ENCODE measurements around the gene GCNT2.
"Not testable (repeated sequence)": the region's sequence is repeated elsewhere in the genome, so short reads cannot be mapped to it uniquely, and the experiment has no call there.

The GCNT2 gene

DNA sequence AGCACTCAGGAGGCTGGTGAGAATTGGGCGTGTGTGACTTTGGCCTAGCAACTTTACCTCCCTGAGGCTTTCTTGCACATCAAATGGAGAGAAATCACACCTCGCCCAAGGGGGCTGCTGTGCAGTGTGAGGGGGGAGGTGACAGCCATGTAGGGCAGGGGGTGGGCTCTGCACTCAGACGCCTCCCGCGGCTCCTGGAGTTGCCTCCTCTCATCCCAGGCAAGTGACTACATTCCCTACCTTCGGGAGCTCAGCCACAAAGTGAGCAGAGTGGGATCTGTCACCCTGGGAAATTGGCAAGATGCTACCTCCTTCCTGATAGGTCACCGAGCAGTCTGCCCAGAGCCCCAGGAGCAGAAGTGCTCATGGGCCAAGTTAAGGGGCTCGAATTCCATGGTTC, 56.0 kb downstream of the GCNT2 start:
- no peak for FAIRE-seq
- DNase-seq (ENCODE audit: insufficient read length, low spot score): no peak

DNA sequence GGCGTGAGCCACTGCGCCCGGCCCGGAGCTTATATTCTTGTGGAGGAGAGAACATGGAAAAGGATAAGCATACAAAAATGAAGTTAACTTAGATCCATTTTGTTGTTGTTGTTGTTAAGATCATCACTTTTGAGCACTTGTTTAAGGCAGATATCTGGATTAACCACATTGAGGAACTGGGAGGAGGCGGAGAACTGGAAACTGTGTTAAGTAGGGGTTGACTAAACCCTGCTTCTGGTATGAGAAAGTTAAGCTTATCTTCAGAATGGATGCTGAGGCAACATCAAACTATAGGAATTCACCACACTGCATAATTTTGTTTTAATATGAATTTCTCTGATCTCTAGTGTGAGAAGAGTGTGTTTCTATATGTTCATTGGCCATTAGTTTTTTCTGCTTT, 57.6 kb downstream of the GCNT2 start:
- DNase-seq (ENCODE audit: insufficient read length, low spot score) (no peak), FAIRE-seq (no peak)

DNA sequence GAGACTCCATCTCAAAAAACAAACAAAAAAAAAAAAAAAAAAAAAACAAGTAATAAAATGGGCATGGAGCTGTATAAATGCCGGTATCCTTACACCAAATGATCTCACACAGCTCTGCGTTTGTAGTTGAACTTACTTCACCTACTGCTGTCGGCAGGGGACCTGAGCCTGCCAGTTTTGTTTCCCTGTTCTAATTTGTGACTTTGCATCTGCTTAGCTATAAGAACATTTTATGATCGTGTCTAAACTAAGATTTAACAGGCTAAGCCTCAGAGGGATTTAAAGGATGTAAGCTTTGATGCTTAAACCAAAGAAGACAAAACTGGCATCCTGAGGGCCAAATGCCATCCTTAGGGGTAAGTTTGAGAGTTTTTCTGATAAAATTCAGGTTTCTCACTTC, 58.7 kb downstream of the GCNT2 start:
- DNase-seq (ENCODE audit: insufficient read length, low spot score): no peak
- FAIRE-seq: no peak

- FAIRE-seq (no peak), DNase-seq (ENCODE audit: insufficient read length, low spot score) (no peak)
Observed at GRCh38 chr6:10580570-10580969, 59.4 kb downstream of the GCNT2 start.

GRCh38 chr6:10581402-10581801, 60.3 kb downstream of the GCNT2 start:
- not testable (repeated sequence) for DNase-seq (ENCODE audit: insufficient read length, low spot score); FAIRE-seq

DNA sequence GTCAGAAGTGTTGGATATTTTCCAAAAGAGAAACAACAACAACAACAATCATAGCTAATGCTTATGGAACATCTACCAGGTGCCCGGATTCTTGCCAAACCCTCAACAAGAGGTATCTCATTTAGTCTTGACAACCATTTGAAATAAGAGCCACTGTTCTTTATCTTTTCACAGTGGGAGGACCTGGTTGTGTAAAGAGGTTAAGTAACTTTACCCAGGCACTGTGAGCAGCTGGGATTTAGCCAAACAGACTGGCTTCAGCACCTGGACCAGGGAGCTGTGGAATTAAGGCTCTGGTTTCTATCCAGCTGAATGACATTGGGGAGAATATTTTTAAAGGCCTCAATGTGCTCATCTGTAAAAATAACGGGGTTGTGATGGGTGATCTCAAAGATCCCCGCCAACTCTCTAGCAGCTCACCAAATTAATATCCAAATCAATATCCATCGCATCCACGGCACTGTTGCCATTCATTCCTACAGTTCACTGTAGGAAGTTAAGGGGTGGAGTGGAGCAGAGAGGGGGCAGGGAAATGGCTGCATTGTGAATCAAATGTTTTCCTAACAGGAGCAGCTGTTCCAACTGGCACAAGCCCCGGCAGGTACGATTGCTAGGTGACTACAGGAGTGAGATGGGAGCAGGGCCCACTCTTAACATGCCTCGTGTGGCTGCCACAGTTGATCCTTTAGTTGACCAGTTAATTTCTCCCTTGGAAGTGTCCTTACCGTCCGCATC, 61.8 kb downstream of the GCNT2 start:
- DNase-seq (ENCODE audit: insufficient read length, low spot score) (no peak), FAIRE-seq (peak; percentile 53)

GRCh38 chr6:10583509-10583901, 62.4 kb downstream of the GCNT2 start:
- FAIRE-seq (no peak), DNase-seq (ENCODE audit: insufficient read length, low spot score) (no peak)

GRCh38 chr6:10584607-10585006, 63.5 kb downstream of the GCNT2 start:
- FAIRE-seq (no peak), DNase-seq (ENCODE audit: insufficient read length, low spot score) (no peak)

GRCh38 chr6:10585209-10585845, 64.2 kb downstream of the GCNT2 start:
- DNase-seq (ENCODE audit: insufficient read length, low spot score): no peak
- no peak for FAIRE-seq

- no peak for FAIRE-seq
Observed at GRCh38 chr6:10586302-10586701, 65.2 kb downstream of the GCNT2 start.

DNA sequence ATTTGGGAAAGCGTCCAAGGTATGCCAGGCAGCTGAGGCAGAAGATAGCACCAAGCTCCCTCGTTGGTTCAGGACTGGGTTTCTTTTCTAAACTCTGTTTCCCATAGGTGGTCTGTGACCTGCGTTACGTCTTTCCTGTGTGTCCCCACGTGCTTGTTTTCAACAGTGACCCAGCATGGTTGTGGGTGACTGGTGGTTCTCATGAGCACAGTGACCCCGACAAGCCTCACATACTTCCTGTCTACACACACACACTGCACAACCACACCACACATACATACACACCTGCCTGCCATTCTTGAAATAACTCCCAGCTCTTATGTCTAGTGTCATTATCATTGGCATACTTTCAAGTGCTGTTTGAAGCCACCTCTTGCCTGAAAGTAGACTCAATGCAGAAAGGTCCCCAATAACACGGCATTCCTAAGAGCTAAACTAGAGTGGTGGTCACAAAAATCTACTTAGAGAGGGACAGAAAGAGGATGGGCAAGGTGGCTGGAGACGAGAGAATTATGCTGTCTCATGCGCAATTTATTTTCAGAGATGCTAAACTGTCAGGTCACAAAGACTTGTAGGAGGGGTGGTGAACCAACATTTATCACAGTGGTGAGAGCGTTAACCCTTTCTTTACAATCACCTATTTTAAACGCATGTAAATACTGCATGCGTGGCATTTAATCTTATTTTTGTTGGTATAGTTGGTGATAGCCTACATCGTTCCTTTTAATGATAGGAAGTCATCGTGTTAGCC, 66.7 kb downstream of the GCNT2 start:
- DNase-seq (ENCODE audit: insufficient read length, low spot score) (no peak), FAIRE-seq (no peak)

More at GRCh38 chr6:10586302-10586701, 65.2 kb downstream of the GCNT2 start:
- no peak for DNase-seq (ENCODE audit: insufficient read length, low spot score)

- no peak for DNase-seq (ENCODE audit: insufficient read length, low spot score)
- FAIRE-seq: no peak
Observed at GRCh38 chr6:10588562-10589428, 67.6 kb downstream of the GCNT2 start.

- DNase-seq (ENCODE audit: insufficient read length, low spot score) (no peak), FAIRE-seq (no peak)
Observed at GRCh38 chr6:10589429-10589727, 68.2 kb downstream of the GCNT2 start.

DNA sequence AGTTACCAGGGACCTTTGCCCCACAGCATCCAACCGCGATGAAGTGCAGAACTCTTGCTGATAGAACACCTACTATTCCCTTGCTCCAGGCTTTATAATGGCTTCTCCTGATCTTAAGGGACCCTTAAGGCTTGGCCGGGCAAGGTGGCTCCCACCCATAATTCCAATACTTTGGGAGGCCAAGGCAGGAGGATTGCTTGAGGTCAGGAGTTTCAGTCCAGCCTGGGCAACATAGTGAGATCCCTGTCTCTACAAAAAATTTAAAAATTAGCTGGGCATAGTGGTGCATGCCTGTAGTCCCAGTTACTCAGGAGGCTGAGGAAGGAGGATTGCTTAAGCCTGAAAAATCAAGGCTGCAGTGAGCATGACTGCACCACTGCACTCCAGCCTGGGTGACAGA, 68.8 kb downstream of the GCNT2 start:
- no peak for DNase-seq (ENCODE audit: insufficient read length, low spot score)
- FAIRE-seq: no peak

- no peak for FAIRE-seq
- DNase-seq (ENCODE audit: insufficient read length, low spot score): no peak
Observed at GRCh38 chr6:10591422-10592160, 70.4 kb downstream of the GCNT2 start.

DNA sequence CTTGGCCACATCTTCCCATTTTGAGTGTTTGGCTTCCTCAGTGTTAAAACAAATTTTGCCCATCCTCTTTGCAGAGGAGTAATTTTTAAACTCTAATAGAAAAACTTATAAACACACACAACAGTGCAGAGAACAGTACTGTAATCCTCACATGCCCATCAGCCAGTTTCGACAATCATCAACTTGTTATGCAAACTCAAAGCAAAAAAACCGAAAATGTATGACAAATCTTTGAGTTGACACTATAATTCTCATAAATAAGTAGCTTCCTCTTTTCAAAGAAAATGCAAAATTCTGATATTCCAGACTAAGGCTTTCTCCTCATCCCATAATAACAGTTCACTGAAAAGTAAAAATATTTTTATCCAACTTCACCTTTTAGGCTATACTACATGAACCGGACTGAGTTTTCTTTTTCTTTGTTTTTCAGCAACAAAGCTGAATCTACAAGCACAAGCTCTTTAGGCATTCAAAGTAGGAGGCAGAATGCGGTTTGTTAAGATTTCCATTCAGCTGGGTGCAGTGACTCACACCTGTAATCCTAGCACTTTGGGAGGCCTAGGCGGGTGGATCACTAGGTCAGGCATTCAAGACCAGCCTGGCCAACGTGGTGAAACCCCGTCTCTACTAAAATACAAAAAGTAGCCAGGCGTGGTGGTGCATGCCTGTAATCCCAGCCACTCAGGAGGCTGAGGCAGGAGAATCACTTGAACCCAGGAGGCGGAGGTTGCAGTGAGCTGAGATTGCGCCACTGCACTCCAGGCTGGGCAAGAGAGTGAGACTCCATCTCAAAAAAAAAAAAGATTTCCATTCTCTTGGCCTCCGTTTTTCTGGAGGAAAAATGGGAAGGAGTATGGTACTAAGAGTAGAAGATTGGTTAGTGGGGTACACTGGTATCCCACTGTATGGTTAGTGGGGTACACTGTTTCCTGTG, 74.8 kb downstream of the GCNT2 start:
- DNase-seq (ENCODE audit: insufficient read length, low spot score): no peak
- peak; percentile 64 for FAIRE-seq

- DNase-seq (ENCODE audit: insufficient read length, low spot score) (no peak), FAIRE-seq (no peak)
Observed at GRCh38 chr6:10597499-10598001, 76.4 kb downstream of the GCNT2 start.

DNA sequence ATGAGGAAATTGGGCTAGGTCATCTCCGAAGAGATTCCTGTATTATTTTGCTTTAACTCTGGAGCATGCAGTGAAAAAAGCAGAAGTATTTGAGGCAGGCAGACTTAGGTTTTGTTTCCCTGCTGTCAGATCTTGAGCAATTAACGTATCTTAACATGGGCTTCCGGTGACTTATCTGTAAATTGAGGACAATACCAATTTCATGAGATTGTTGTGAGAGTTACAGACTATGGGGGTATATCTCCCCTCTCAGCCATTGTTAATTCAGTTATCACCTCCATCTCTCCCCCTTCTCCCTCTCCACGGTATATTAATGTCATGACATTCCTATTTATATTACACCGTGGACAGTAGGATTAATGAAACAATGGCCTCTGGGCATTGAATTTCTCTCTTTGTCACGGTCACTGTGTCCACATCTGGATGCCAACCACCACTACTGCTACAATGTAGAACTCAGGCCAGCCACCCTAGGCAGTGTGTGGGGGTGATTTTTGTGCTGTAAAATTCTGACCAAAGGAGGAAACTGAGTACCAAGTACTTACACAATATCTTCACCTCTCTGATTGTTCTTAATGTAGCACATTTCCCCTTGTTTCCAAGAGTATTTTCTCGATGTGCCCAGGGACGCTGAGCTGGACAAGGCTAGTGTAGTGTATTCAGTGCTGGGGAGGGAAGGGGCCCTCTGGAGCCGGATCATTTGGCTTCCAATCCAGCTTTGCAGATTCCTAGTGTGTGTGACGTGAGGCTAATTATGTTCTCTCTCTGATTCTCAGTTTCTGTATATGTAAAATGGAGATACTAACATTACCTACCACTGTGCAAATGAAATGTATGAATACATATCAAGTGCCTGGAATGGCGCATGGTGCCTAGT, 77.2 kb downstream of the GCNT2 start:
- DNase-seq (ENCODE audit: insufficient read length, low spot score) (no peak), FAIRE-seq (no peak)
